ENCODE data around the gene GFY. TPM values are rescaled to one million over a fixed set of nuclear protein-coding genes. Genes with fewer than 3 reads are reported as not detected.

Gene GFY
- total RNA-seq, 6 donors from 2014 or later = not detected

DNA sequence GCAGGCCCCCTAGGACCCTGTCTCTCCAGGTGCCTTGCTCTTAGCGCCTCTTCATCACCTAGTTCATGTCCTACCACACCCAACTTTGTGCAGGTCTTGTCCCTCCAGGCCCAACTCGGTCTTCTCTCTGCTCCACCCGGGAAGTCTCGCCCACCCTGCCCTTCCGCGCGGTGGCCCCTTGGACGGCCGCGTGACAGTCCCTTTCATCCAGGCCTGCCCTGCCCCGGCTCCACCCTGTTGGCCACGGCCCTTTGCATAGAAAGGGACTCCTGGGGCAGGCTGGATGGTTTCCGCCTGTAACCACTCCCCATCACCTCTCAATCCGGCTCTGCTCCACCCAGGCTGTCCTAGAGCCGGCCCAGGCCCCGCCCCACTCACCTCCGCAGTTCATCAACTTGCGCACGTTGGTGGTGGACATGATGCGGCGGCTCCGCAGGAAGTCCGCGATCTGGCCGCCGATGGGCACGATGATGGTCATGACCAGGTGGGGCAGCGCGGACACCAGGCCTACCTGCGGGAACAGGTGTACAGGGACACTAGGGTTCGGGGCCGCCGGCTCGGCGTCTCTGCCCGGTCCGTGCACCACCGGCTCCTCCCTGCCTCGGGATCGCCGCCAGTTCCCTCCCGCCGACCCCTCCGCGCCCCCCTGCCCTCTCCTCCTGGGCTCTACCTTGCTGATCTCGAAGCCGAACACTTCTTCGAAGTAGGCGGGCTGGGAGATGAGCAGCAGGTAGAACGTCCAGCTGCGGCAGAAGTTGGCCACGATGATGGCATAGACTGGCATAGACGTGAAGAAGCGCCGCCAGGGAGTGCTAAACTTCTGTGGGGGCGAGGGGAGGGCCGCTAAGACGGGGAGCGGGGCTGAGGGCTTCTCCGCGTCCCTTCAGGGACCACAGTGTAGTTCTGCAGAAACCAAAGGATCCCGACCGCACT, 7.2 kb downstream of the GFY start:
- Histone ChIP-seq H3K4me1 (peaks cover 9 to 29% (median 19%) of the 10 kb centered on the region in 4 donors), H3K4me3 (no peak overlapping the region), H3K27ac (no peak overlapping the region), H3K36me3 (no peaks in the 10 kb centered on the region), H3K9me3 (no peaks in the 10 kb centered on the region), H3K27me3 (peaks cover 0 to 78% (median 51%) of the 10 kb centered on the region in 4 donors)
- ATAC-seq (ENCODE audit: low FRiP score in 2 of 2) = no peak
- DNase-seq = no peak
- 11 to 12% methylated on average over 38 to 49 of the region's 63 CpGs for WGBS, 2 donors
- no peak for TF ChIP-seq POLR2A (IDR thresholded peaks at IDR 0.05)
- TF ChIP-seq EP300 (IDR thresholded peaks at IDR 0.05) = no peak
- TF ChIP-seq POLR2AphosphoS5 (IDR thresholded peaks at IDR 0.05) = no peak
- TF ChIP-seq, protein P1, sequence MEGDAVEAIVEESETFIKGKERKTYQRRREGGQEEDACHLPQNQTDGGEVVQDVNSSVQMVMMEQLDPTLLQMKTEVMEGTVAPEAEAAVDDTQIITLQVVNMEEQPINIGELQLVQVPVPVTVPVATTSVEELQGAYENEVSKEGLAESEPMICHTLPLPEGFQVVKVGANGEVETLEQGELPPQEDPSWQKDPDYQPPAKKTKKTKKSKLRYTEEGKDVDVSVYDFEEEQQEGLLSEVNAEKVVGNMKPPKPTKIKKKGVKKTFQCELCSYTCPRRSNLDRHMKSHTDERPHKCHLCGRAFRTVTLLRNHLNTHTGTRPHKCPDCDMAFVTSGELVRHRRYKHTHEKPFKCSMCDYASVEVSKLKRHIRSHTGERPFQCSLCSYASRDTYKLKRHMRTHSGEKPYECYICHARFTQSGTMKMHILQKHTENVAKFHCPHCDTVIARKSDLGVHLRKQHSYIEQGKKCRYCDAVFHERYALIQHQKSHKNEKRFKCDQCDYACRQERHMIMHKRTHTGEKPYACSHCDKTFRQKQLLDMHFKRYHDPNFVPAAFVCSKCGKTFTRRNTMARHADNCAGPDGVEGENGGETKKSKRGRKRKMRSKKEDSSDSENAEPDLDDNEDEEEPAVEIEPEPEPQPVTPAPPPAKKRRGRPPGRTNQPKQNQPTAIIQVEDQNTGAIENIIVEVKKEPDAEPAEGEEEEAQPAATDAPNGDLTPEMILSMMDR (IDR thresholded peaks at IDR 0.05) = no peak

DNA sequence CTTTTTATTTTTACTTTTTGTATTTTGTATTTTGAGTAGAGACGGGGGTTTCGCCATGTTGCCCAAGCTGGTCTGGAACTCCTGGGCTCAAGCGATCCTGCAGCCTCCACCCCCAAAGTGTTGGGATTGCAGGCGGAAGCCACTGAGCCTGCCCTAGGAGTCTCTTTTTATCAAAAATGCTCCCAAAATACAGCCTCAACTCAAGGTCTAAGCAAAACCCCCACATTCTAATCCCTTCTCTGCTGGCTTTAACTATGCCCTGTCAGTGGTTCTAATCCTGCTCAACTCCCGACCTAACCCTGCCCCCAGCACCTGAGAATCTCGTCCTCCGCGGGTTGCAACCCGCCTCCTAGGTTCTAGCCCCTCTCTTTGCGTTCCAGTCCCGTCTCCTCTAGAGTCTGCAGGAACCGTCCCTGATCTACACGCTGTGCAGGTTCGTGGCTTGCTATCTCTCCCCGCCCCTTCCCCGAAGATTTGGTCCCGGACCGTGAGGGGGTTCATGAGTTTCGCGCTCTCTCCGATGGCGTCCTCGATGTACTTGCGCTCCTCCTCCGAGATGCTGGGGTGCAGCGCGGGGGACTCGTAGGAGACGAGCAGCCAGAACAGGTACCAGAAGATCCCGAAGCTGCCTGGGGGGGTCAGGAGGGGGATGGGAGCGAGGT, 8.2 kb downstream of the GFY start:
- DNase-seq = no peak
- ATAC-seq (ENCODE audit: low FRiP score in 2 of 2) = no peak
- no peaks in the 10 kb centered on the region for H3K36me3 ChIP-seq
- H3K27ac ChIP-seq = no peak overlapping the region
- peaks cover 0 to 69% (median 42%) of the 10 kb centered on the region in 4 donors for H3K27me3 ChIP-seq
- TF ChIP-seq EP300 (IDR thresholded peaks at IDR 0.05) (no peak), POLR2AphosphoS5 (IDR thresholded peaks at IDR 0.05) (no peak), POLR2A (IDR thresholded peaks at IDR 0.05) (no peak)
- TF ChIP-seq, protein P1 (IDR thresholded peaks at IDR 0.05) = no peak
- H3K4me1 ChIP-seq = peaks cover 2 to 21% (median 12%) of the 10 kb centered on the region in 4 donors
- H3K4me3 ChIP-seq = no peak overlapping the region
- WGBS, 2 donors = 14 to 21% methylated on average over 18 to 28 of the region's 31 CpGs
- H3K9me3 ChIP-seq = no peaks in the 10 kb centered on the region

DNA sequence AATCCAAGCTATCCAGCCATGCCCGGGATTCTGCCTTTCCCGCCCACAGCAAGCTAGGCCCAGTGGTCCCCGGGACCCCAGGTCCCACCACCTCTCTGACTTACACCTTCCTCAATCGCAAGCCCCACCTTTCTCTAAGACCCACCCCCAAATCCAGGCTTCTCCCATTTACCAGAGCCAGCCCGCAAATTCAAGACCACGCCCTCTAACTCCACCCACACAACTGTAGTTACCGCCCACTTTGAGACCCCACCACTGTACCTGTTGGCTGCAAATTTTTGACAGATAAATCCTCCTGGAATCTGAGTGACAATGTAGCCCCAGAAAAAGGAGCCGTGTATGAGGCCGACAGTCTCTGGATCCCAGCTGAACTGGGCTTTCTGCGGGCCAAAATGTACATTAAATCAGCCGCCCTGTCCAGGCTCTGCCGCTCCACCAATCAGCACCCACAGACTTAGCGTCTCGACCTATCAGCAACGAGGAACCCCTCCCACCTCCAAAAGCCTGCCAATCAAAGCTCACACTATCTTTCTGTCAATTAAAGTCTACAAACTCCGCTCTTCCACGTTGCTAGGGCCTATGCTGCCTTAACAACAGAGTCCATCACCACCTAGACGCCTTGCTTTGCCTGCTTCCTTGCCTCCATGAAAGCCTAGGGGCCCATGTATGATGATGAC, 9.9 kb downstream of the GFY start:
- TF ChIP-seq, protein P1 (IDR thresholded peaks at IDR 0.05) = no peak
- TF ChIP-seq POLR2A (IDR thresholded peaks at IDR 0.05) (no peak), POLR2AphosphoS5 (IDR thresholded peaks at IDR 0.05) (no peak), EP300 (IDR thresholded peaks at IDR 0.05) (no peak)
- Histone ChIP-seq H3K4me1 (peaks cover 0 to 18% (median 10%) of the 10 kb centered on the region in 4 donors), H3K36me3 (no peaks in the 10 kb centered on the region), H3K27me3 (peaks cover 0 to 67% (median 37%) of the 10 kb centered on the region in 4 donors), H3K9me3 (no peaks in the 10 kb centered on the region), H3K27ac (no peak overlapping the region), H3K4me3 (no peak overlapping the region)
- 87 to 89% methylated on average over 18 of the region's 18 CpGs for WGBS, 2 donors
- DNase-seq = no peak
- no peak for ATAC-seq (ENCODE audit: low FRiP score in 2 of 2)

DNA sequence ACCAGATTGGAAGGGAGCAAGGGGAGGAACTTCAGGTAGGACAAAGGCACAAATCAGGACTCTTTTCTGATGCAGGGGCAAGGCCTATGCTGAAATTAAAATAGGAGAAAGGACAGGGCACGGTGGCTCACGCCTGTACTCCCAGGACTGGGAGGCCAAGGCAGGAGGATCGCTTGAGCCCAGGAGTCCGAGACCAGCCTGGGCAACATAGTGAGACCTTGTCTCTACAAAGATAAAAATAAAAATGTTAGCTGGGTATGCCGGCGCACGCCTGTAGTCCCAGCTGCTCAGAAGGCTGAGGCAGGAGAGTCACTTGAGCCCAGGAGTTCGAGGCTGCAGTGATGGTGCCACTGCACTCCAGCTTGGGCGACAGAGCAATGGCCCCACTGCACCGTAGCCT, 10.5 kb downstream of the GFY start:
- Histone ChIP-seq H3K4me3 (no peak overlapping the region), H3K9me3 (no peaks in the 10 kb centered on the region), H3K27me3 (peaks cover 0 to 72% (median 34%) of the 10 kb centered on the region in 4 donors), H3K4me1 (peaks cover 0 to 18% (median 10%) of the 10 kb centered on the region in 4 donors), H3K36me3 (no peaks in the 10 kb centered on the region), H3K27ac (no peak overlapping the region)
- 90 to 91% methylated on average over 8 to 10 of the region's 10 CpGs for WGBS, 2 donors
- DNase-seq = no peak
- TF ChIP-seq POLR2A (IDR thresholded peaks at IDR 0.05) (no peak), POLR2AphosphoS5 (IDR thresholded peaks at IDR 0.05) (no peak), EP300 (IDR thresholded peaks at IDR 0.05) (no peak)
- TF ChIP-seq, protein P1 (IDR thresholded peaks at IDR 0.05) = no peak
- no peak for ATAC-seq (ENCODE audit: low FRiP score in 2 of 2)

Data from upper lobe of left lung (tissue), 6 donors.